H1 (cell line): ENCODE results near the gene CLRN2.

Source experiments
- EP300 ChIP-seq, 2 experiments: IDR thresholded peaks; 1 replicate in 1 of 2; 2 replicates in 1 of 2; pipeline ENCODE4 v1.6.1; 2011 to 2012; ENCODE audit warnings: low read depth in 2 of 2, low read length in 2 of 2, mild to moderate bottlenecking in 2 of 2, borderline replicate concordance in 1 of 2, inconsistent platforms in 1 of 2, moderate library complexity in 1 of 2
- EZH2 ChIP-seq: fragments of 200-600 bp; sonication (generic); IDR thresholded peaks from 2 replicates; pipeline ENCODE4 v1.7.1; 2012; ENCODE audit warnings: low read depth, mild to moderate bottlenecking, moderate library complexity, low read length, inconsistent platforms; ENCODE audit not compliant: severe bottlenecking
- GABPA ChIP-seq: IDR thresholded peaks from 2 replicates; pipeline ENCODE4 v1.6.1; 2011; ENCODE audit warnings: mild to moderate bottlenecking, low read length, moderate library complexity, borderline replicate concordance; ENCODE audit not compliant: insufficient read depth
- GTF2F1 ChIP-seq: IDR thresholded peaks from 2 replicates; pipeline ENCODE4 v1.6.1; 2012; ENCODE audit warnings: low read depth, low read length, improper control_type of control experiment, borderline replicate concordance
- NRF1 ChIP-seq: IDR thresholded peaks from 2 replicates; pipeline ENCODE4 v1.6.1; 2011; ENCODE audit warnings: mild to moderate bottlenecking, low read depth, low read length, improper control_type of control experiment
- POLR2A ChIP-seq, 2 experiments: IDR thresholded peaks; 1 replicate in 1 of 2; 2 replicates in 1 of 2; pipeline ENCODE4 v1.6.1; 2011; ENCODE audit warnings: low read depth in 2 of 2, low read length in 2 of 2, mild to moderate bottlenecking in 2 of 2; ENCODE audit errors: control extremely low read depth in 1 of 2
- RAD21 ChIP-seq, 2 experiments: IDR thresholded peaks in 1 of 2; conservative IDR thresholded peaks in 1 of 2; 2 replicates each; pipeline ENCODE4 v1.6.1; 2011; ENCODE audit warnings: low read depth in 2 of 2, low read length in 2 of 2, improper control_type of control experiment in 1 of 2, inconsistent platforms in 1 of 2, mild to moderate bottlenecking in 1 of 2, moderate library complexity in 1 of 2
- SP1 ChIP-seq: IDR thresholded peaks from 2 replicates; pipeline ENCODE4 v1.6.1; 2011; ENCODE audit warnings: low read depth, low read length
- TAF1 ChIP-seq: IDR thresholded peaks from 2 replicates; pipeline ENCODE4 v1.6.1; 2011; ENCODE audit warnings: mild to moderate bottlenecking, low read depth, low read length
- TCF12 ChIP-seq: IDR thresholded peaks from 2 replicates; pipeline ENCODE4 v1.6.1; 2011; ENCODE audit warnings: low read depth, mild to moderate bottlenecking, low read length
- TF ChIP-seq, protein P1 (sequence below), 3 experiments: IDR thresholded peaks; 1 replicate in 2 of 3; 2 replicates in 1 of 3; pipeline versions ENCODE4 v1.5.1 to v1.6.1; 2011; ENCODE audit warnings: low read length in 3 of 3, mild to moderate bottlenecking in 3 of 3, inconsistent platforms in 2 of 3, low read depth in 1 of 3, moderate library complexity in 1 of 3; ENCODE audit not compliant: insufficient read depth in 1 of 3; ENCODE audit errors: control extremely low read depth in 1 of 3
- TF ChIP-seq, protein P2 (sequence below): IDR thresholded peaks from 2 replicates; pipeline ENCODE4 v1.6.1; 2011; ENCODE audit warnings: low read depth, mild to moderate bottlenecking, low read length; ENCODE audit not compliant: insufficient read depth
- TF ChIP-seq, protein P3 (sequence below): IDR thresholded peaks from 2 replicates; pipeline ENCODE4 v1.6.1; 2012; ENCODE audit warnings: low read length, inconsistent platforms

DNA sequence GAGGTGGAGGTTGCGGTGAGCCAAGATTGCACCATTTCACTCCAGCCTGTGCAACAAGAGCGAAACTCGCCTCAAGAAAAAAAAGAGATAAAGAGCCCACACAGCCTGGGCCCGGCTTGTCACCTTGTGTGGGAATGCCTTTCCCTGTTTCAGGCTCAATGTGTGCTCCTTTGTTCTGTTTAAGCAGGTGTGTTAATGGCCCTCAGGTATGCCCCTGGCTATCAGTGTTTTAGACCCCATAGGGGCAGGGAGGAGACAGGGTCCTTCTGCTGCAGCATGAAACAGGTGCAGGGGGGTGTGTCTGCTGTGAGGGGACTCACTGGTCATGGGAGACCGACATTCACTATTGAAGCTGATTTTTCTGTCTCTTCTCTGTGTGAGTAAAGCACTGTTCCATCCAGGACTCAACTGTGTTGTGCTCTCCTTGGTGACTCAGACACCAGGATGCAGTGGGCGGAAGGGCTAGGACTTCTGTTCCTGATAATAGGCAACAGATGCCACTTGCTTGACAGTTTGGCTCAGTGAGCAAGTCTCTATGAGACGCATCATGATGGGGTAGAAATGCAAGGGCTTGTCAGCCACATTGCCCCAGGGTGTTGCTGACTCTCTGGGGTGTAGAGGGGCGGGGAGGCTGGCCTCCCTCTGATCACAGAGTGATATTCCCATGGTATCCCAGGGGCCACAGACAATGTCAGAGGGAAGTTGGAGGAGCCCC lies 46.4 kb downstream of the CLRN2 start:
- TF ChIP-seq GTF2F1 (no peak), TAF1 (no peak), POLR2A (IDR thresholded peaks at IDR 0.05; ENCODE audit: control extremely low read depth in 1 of 2, low read depth in 2 of 2, low read length in 2 of 2) (no peak), RAD21 (IDR thresholded peaks at IDR 0.05 in 1 of 2, conservative IDR thresholded peaks at IDR 0.05 in 1 of 2; ENCODE audit: low read depth in 2 of 2, low read length in 2 of 2) (no peak), NRF1 (no peak), TCF12 (no peak), EP300 (IDR thresholded peaks at IDR 0.05; ENCODE audit: borderline replicate concordance in 1 of 2, low read depth in 2 of 2, low read length in 2 of 2) (no peak), EZH2 (no peak), GABPA (no peak), SP1 (no peak)
- TF ChIP-seq, protein P1, sequence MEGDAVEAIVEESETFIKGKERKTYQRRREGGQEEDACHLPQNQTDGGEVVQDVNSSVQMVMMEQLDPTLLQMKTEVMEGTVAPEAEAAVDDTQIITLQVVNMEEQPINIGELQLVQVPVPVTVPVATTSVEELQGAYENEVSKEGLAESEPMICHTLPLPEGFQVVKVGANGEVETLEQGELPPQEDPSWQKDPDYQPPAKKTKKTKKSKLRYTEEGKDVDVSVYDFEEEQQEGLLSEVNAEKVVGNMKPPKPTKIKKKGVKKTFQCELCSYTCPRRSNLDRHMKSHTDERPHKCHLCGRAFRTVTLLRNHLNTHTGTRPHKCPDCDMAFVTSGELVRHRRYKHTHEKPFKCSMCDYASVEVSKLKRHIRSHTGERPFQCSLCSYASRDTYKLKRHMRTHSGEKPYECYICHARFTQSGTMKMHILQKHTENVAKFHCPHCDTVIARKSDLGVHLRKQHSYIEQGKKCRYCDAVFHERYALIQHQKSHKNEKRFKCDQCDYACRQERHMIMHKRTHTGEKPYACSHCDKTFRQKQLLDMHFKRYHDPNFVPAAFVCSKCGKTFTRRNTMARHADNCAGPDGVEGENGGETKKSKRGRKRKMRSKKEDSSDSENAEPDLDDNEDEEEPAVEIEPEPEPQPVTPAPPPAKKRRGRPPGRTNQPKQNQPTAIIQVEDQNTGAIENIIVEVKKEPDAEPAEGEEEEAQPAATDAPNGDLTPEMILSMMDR (IDR thresholded peaks at IDR 0.05; ENCODE audit: control extremely low read depth in 1 of 3, insufficient read depth in 1 of 3, low read depth in 1 of 3, low read length in 3 of 3): no peak
- TF ChIP-seq, protein P2, sequence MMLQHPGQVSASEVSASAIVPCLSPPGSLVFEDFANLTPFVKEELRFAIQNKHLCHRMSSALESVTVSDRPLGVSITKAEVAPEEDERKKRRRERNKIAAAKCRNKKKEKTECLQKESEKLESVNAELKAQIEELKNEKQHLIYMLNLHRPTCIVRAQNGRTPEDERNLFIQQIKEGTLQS: no peak
- TF ChIP-seq, protein P3, sequence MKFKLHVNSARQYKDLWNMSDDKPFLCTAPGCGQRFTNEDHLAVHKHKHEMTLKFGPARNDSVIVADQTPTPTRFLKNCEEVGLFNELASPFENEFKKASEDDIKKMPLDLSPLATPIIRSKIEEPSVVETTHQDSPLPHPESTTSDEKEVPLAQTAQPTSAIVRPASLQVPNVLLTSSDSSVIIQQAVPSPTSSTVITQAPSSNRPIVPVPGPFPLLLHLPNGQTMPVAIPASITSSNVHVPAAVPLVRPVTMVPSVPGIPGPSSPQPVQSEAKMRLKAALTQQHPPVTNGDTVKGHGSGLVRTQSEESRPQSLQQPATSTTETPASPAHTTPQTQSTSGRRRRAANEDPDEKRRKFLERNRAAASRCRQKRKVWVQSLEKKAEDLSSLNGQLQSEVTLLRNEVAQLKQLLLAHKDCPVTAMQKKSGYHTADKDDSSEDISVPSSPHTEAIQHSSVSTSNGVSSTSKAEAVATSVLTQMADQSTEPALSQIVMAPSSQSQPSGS: no peak
